Muscle of back (tissue), 13 donors: ENCODE results near the gene TK2. TPM values are rescaled to one million over a fixed set of nuclear protein-coding genes. Genes with fewer than 3 reads are reported as not detected.
"Not testable (repeated sequence)": the region's sequence is repeated elsewhere in the genome, so short reads cannot be mapped to it uniquely, and the experiment has no call there.

ENCODE experiments used
- DNase-seq, 3 donors: peaks; one replicate each; pipeline versions ENCODE4 v3.0.0 to v3.0.0-alpha.2; 2013
- long read RNA-seq, 9 donors: transcript quantifications; one replicate each; lab custom pipeline, GENCODE V29; 2026
- polyA plus RNA-seq, 10 donors: library from polyadenylated mRNA; unstranded; fragments of 120-200 nt; gene quantifications; one replicate each; pipeline ENCODE4 v1.2.1, GENCODE V29; 2013; ENCODE audit not compliant: insufficient read length in 10 of 10

Gene TK2
- 10 to 100 TPM; 12.0 to 20.3 (median 15.8) TPM for polyA plus RNA-seq
- long read RNA-seq, donor 1, full-length matches to known transcripts, result 5 of 5 reads
- long read RNA-seq, donor 1, partial matches to known transcripts, result 0 of 5 reads
- long read RNA-seq, donor 1, other reads (novel, unspliced or antisense), result 0 of 5 reads
- long read RNA-seq, donor 2, partial matches to known transcripts, result 0 of 5 reads
- long read RNA-seq, donor 2, other reads (novel, unspliced or antisense), result 0 of 5 reads
- long read RNA-seq, donor 3, result 0 reads
- long read RNA-seq, donor 4, full-length matches to known transcripts, result 2 of 2 reads
- long read RNA-seq, donor 4, partial matches to known transcripts, result 0 of 2 reads
- long read RNA-seq, donor 4, other reads (novel, unspliced or antisense), result 0 of 2 reads
- long read RNA-seq, donor 5, full-length matches to known transcripts, result 6 of 6 reads
- long read RNA-seq, donor 5, partial matches to known transcripts, result 0 of 6 reads
- long read RNA-seq, donor 5, other reads (novel, unspliced or antisense), result 0 of 6 reads
- long read RNA-seq, donor 6, full-length matches to known transcripts, result 3 of 3 reads
- long read RNA-seq, donor 6, partial matches to known transcripts, result 0 of 3 reads
- long read RNA-seq, donor 6, other reads (novel, unspliced or antisense), result 0 of 3 reads
- long read RNA-seq, donor 7, full-length matches to known transcripts, result 1 of 1 reads
- long read RNA-seq, donor 7, partial matches to known transcripts, result 0 of 1 reads
- long read RNA-seq, donor 7, other reads (novel, unspliced or antisense), result 0 of 1 reads
- long read RNA-seq, donor 8, partial matches to known transcripts, result 0 of 68 reads
- long read RNA-seq, donor 8, other reads (novel, unspliced or antisense), result 67 of 68 reads
- long read RNA-seq, donor 9, partial matches to known transcripts, result 0 of 1 reads
- long read RNA-seq, donor 9, other reads (novel, unspliced or antisense), result 0 of 1 reads

GRCh38 chr16:66549284-66550131, at the start of gene TK2:
TK2 (minus strand) TSS chr16:66550122; CDS start chr16:66550061, 61 bp downstream.
- peak; percentile 69 to 95 (median 87) for DNase-seq

GRCh38 chr16:66598111-66598510, 48.2 kb upstream of the TK2 start:
- DNase-seq, result no peak

GRCh38 chr16:66596986-66597848, 47.3 kb upstream of the TK2 start:
- no peak for DNase-seq

GRCh38 chr16:66596559-66596958, 46.6 kb upstream of the TK2 start:
- not testable (repeated sequence) for DNase-seq

GRCh38 chr16:66594739-66595138, 44.8 kb upstream of the TK2 start:
- DNase-seq, result no peak

GRCh38 chr16:66592814-66593213, 42.9 kb upstream of the TK2 start:
- no peak for DNase-seq

- no peak for DNase-seq
These were observed 42.3 kb upstream of the TK2 start for GRCh38 chr16:66592241-66592640.

- DNase-seq, result no peak
These were observed 41.1 kb upstream of the TK2 start for GRCh38 chr16:66591018-66591417.

GRCh38 chr16:66590322-66590721, 40.4 kb upstream of the TK2 start:
- no peak for DNase-seq

- DNase-seq, result no peak
These were observed 39.2 kb upstream of the TK2 start for GRCh38 chr16:66588981-66589713.

GRCh38 chr16:66587881-66588600, 38.1 kb upstream of the TK2 start:
- DNase-seq, result no peak

- no peak for DNase-seq
These were observed 35.7 kb upstream of the TK2 start for GRCh38 chr16:66585481-66586239.

- DNase-seq, result no peak
These were observed 31.5 kb upstream of the TK2 start for GRCh38 chr16:66581246-66581952.

- DNase-seq, result peak; percentile 34 to 64 (median 57)
These were observed 30.8 kb upstream of the TK2 start for GRCh38 chr16:66580605-66581209.

- DNase-seq, result peak in 2 of 3 donors; percentile 34 to 78
These were observed 29.0 kb upstream of the TK2 start, which contains the start of gene CMTM2 for GRCh38 chr16:66578651-66579531. CMTM2 (plus strand) TSS chr16:66579463; CDS start chr16:66579608, 145 bp downstream.

- peak in 1 of 3 donors; percentile 70 for DNase-seq
These were observed 26.4 kb upstream of the TK2 start for GRCh38 chr16:66576296-66576695.
